A673 (cell line): ENCODE results near the gene MPRIP.
"Not testable (repeated sequence)": the region's sequence is repeated elsewhere in the genome, so short reads cannot be mapped to it uniquely, and the experiment has no call there.

ENCODE experiments used
- EZH2 ChIP-seq: fragments of 200-600 bp; sonication (generic); IDR thresholded peaks from 2 replicates; pipeline ENCODE4 v1.6.1; 2017; ENCODE audit warnings: borderline replicate concordance, low read depth, mild to moderate bottlenecking, mixed read lengths, antibody characterized with exemption, low read length; ENCODE audit not compliant: poor library complexity, severe bottlenecking
- TF ChIP-seq, protein P1 (sequence below): fragments of 300-800, 200-600 bp; sonication (generic); conservative IDR thresholded peaks from 2 replicates; pipeline ENCODE4 v1.5.1; 2017; ENCODE audit warnings: low read depth, mild to moderate bottlenecking, antibody characterized with exemption, low read length, moderate library complexity, mixed read lengths

DNA sequence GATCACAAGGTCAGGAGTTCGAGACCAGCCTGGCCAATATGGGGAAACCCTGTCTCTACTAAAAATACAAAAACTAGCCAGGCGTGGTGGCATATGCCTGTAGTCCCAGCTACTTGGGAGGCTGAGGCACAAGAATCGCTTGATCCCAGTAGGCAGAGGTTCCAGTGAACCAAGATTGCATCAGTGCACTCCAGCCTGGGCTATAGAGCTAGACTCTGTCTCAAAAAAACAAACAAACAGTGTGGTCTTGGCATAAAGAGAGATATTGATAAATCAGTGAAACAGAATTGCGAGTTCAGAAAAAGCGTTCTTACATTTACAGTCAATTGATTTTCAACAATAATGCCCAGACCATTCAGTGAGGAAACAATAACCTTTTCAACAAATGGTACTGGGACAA is 153.2 kb downstream of the MPRIP start:
- TF ChIP-seq, protein P1, sequence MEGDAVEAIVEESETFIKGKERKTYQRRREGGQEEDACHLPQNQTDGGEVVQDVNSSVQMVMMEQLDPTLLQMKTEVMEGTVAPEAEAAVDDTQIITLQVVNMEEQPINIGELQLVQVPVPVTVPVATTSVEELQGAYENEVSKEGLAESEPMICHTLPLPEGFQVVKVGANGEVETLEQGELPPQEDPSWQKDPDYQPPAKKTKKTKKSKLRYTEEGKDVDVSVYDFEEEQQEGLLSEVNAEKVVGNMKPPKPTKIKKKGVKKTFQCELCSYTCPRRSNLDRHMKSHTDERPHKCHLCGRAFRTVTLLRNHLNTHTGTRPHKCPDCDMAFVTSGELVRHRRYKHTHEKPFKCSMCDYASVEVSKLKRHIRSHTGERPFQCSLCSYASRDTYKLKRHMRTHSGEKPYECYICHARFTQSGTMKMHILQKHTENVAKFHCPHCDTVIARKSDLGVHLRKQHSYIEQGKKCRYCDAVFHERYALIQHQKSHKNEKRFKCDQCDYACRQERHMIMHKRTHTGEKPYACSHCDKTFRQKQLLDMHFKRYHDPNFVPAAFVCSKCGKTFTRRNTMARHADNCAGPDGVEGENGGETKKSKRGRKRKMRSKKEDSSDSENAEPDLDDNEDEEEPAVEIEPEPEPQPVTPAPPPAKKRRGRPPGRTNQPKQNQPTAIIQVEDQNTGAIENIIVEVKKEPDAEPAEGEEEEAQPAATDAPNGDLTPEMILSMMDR, result not testable (repeated sequence)
- TF ChIP-seq EZH2, result not testable (repeated sequence)
